Femur (tissue), 1 donor: ENCODE results near the gene C19orf25.
"Not testable (repeated sequence)": the region's sequence is repeated elsewhere in the genome, so short reads cannot be mapped to it uniquely, and the experiment has no call there.

Experiments used
- DNase-seq: peaks from one replicate; pipeline ENCODE4 v3.0.0-alpha.2; 2017

Gene C19orf25

GRCh38 chr19:1478934-1479707 lies at the start of gene C19orf25:
Gene C19orf25 (minus strand): TSS chr19:1479215. CDS start chr19:1478903, 312 bp downstream.
- peak; percentile 96 for DNase-seq

DNA sequence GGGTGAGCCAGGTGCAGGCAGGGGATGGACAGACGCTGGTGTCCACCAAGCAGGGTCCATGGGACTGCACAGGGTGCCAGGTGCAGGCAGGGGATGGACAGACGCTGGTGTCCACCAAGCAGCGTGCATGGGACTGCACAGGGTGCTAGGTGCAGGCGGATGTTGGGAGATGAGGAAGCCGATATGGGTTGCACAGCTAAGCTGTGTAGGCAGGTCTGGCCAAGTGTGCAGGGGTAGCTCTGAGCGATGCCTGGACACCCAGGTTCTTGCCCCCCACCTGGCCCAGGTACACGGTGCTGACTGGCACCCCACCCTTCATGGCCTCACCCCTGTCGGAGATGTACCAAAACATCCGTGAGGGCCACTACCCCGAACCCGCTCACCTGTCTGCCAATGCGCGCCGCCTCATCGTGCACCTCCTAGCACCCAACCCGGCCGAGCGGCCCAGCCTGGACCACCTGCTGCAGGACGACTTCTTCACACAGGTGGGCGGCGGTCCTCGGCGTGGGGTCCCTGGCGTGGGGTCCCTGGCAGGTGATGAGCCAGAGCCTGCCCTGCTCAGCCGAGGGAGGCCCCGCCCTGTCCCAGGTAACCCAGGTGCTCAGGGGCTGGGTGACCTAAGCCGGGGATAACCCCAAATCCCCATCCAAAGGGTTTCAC lies 48.8 kb upstream of the C19orf25 start:
- no peak for DNase-seq

DNA sequence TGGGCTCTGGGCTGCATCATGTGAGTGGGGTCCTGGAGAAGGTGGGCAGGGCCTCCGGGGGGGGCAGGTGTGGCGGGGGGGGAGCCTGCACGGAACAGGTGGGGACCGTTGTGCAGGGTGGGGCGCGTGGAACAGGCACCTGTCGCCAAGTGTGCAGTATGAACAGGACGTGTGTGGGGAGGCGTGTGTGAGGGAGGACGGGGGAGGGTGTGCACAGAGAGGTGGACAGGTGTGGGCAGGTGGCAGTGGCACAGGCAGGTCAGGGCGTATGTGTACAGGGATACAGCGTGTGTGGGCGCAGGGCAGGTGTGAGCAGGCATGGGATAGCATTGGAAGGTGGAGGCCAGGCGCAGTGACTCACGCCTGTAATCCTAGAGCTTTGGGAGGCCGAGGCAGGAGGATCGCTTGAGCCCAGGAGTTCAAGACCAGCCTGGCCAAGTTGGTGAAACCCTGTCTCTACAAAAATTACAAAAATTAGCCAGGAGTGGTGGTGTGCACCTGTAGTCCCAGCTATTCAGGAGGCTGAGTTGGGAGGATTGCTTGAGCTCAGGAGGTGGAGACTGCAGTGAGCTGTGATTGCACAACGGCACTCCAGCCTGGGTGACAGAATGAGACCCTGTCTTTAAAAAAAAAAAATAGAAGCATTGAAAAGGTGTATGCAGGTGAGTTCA lies 48.1 kb upstream of the C19orf25 start:
- DNase-seq = no peak

- DNase-seq = no peak
Observed at GRCh38 chr19:1526066-1526778, 47.2 kb upstream of the C19orf25 start.

DNA sequence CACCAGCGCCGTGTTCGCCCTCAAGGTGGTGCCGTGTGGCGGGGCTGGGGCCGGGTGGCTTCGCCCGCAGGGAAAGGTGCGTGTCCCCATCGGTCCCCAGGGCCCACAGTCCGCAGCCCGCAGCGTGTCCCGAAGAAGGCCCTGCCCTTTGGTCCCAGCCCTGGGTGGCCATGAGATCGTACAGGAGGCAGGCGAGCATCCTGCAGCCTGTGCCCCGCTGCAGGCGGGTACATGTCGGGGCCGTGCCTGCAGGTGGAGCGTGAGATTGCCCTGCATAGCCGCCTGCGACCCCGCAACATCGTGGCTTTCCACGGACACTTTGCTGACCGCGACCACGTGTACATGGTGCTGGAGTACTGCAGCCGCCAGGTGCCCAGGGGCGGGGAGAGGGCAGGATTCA lies 46.3 kb upstream of the C19orf25 start:
- no peak for DNase-seq

GRCh38 chr19:1524972-1525325 lies 45.9 kb upstream of the C19orf25 start:
- no peak for DNase-seq

DNA sequence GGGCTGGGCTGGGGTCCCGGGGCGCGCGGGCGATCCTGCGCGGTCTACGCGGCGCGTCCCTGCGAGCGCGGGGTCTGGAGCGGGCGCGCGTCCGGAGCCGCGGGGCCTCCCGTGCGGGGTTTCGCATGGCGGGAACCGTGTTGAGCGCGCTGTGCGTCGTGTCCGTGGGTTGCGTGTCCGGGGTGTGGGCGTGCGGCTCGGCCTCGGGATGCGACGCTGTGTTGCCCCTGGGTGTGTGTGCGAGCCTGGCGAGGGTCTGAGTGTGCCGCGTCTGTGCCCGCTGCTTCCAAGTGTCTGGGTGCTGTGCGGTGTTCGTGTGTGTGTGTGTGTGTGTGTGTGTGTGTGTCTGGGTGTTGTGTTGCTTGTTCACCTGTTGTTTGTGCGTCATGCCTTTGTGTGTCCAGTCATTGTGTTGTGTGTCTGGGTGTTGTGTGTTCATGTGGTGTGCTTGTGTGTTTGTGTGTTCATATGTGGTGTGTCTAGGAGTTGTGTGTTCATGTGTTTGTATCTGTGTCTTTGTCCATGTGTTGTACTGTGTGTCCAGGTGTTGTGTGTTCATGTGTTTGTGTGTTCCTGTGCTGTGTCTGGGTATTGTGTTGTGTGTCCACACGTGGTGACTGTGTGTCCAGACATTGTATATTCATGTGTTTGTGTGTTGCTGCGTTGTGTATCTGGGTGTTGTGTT lies 45.4 kb upstream of the C19orf25 start:
- no peak for DNase-seq

DNA sequence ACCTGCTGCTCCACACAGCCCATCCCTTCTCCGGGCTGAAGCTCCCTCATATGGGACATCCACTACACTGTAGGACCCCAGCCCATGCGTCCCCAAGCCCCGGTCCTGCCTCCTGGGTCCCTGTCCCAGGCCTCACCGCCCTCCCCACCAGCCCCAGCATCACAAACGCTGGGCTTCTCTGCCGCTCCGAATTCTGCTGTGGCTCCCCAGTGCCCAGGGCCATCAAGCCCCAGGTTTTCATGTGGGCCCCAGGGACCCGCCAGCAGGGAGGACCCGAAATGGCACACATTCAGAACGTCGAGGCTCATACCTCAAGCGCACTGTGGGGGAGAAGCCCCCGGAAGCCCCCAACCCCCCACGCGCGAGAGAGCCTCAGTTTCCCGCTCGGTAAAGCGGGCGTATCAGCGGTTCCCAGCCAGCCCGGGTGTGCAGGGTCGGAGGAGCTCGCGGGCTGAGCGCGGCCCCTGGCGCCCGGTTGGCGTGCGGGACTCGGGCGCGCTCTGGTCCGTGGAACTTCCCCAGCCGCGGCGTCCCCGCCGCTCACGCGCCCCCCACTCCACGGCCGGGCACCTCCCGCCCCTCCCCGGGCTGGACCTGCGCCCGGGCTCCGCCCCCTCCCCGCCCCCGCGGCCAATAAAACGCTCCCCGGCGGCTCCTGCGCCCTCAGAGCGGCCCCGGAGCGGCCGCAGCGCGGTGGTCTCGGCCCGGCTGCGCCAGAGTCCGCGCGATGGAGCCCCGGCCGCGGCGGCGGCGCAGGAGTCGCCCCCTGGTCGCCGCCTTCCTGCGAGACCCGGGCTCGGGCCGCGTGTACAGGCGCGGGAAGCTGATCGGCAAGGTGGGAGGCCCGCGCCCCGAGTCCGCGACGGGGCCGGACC lies 44.6 kb upstream of the C19orf25 start, which contains the start of gene PLK5:
Gene PLK5, plus strand, starts transcription at position 666 of the 875 bp plus-strand sequence. CDS start 2,920 bp downstream, outside the sequence.
- DNase-seq = no peak

DNA sequence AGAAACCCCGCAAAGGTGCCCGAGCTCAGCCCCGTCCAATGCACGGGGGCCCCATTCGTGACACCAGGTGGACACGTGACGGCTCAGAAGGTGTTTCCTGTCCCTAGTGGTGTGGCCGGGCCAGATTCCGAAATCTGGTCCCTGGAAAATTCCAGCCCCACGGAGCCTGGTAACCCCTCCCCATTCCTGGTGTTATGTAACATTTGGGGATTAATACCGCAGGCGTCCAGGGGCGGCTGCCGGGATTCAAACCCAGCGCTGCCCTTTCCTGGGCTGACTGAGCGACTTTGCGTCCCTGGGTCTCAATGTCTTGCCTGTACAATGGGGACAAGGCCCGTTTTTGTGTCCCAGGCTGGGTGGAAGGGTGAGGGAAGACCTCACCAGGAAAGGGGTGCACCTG lies 43.8 kb upstream of the C19orf25 start:
- DNase-seq = no peak

- no peak for DNase-seq
Observed at GRCh38 chr19:1522061-1522460, 43.0 kb upstream of the C19orf25 start.

- no peak for DNase-seq
Observed at GRCh38 chr19:1521636-1522035, 42.6 kb upstream of the C19orf25 start.

DNA sequence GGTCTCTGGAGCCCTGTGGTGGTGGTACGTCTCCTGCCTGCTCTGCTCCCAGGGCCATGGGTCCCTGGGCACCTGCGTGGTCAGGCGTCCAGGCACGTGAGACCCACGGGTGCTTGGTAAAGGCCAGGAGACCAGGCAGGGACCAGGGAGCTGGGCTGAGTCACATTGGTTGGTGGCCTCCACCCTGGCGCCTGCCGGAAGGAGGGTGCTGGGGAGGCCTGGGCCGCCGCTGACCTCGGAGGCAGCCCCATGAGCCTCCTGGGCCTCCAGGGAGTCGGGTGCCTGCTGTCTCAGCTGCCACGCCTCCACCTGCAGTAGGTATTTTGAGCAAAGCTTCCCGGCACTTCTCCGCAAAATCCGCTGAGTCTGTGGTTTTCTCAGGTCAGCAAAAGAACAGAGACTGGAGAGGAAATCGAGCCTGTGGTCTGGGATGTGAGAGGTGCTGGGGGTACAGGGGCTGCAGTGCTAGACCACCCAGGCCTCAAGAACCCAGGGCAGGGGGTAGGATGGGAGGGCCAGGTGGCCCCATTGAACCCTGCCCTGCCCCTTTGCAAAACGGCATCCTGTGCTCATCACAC lies 41.3 kb upstream of the C19orf25 start:
- no peak for DNase-seq

DNA sequence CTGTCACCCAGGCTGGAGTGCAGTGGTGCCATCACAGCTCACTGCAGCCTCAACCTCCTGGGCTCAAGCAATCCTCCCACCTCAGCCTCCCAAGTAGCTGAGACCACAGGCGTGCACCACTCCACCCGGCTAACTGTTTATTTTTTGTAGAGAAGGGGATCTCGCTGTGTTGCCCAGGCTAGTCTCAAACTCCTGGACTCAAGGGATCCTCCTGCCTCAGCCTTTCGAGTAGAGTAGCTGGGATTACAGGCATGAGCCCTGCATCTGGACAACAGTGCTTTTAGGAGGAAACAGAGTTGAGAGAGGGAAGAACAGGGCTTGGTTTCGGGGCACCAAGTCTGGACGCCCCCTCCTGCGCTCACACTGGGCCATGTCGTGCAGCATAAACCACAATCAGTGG lies 40.8 kb upstream of the C19orf25 start:
- DNase-seq = not testable (repeated sequence)

GRCh38 chr19:1518471-1518870 lies 39.5 kb upstream of the C19orf25 start:
- no peak for DNase-seq

DNA sequence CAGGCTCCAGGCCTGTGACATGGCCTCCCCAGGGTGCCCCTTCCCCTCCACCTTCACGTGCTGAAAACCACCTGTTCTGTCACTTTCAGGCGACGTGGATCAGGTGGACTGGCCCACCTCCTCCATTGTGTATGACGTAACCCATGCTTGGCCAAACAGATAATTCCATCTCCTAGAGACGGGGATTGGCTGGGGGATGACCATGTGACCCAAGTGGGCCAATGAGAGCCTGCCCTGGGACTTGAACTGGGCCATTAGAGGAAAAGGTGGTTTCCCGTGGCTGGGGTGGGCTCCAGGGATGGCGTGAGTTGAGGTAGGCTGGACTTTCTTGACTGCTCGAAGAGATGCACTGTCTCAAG lies 37.4 kb upstream of the C19orf25 start:
- DNase-seq = no peak

- no peak for DNase-seq
Observed at GRCh38 chr19:1514986-1515721, 36.1 kb upstream of the C19orf25 start.

DNA sequence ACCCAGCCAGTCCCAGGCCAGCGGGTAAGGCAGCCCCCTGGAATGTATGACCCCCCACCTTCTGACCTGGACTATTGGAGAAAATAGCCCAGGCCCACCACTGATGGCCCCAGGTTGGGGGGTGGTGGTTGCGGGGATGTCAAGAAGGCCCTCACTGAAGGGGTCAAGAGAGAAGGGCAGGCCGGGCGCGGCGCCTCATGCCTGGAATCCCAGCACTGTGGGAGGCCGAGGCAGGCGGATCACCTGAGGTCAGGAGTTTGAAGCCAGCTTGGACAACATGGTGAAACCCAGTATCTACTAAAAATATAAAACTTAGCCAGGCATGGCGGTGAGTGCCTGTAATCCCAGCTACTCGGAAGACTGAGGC lies 35.3 kb upstream of the C19orf25 start:
- no peak for DNase-seq

DNA sequence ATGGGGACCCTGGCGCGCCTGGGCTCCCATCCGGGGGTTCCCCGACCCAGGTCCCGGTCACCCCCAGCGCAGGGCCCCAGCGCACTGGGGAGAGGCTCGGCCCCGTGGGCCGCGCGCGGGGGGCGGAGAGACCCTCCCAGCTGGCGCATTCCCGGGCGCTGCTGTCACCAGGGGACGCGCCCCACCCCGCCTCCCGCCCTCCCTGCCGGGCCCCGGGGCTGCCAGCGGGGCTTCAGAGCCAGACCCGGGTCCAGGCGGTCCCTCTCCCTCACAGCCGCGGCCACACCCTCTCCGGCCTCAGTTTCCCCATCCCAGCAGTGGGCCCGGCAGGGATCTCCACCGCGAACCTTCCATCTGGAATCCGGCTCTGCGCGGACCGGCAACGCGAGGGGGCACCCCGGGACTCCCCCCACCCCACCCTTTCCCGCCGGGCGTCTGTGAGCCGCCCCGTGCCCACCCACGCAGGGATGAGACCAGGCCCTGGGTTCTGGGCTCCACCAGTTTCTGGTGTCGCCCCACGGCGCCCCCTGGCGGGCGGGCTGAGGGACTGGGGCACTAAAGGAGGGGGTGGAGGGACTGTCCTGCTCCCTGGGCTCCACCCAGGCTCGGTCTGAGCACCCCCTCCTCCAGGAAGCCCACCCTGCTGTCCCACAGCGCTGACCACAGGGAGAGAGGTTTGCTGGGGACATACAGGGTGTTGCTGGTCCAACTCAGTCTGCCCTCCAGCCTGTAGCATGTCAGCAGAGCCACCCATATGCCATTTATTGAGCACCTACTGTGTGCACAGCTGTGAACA lies 34.7 kb upstream of the C19orf25 start:
- DNase-seq = peak; percentile 53

GRCh38 chr19:1512671-1513498 lies 33.9 kb upstream of the C19orf25 start, which contains the start of gene ADAMTSL5:
Gene ADAMTSL5 (minus strand): TSS chr19:1513019. CDS start chr19:1510943, 2,076 bp downstream.
- peak; percentile 47 for DNase-seq
